Measurements from ENCODE around the gene TASP1.
"Not testable (repeated sequence)": the region's sequence is repeated elsewhere in the genome, so short reads cannot be mapped to it uniquely, and the experiment has no call there.

Gene TASP1

GRCh38 chr20:13638496-13639149, at the start of gene TASP1:
Gene TASP1 (minus strand): TSS chr20:13638932. CDS start chr20:13630078, 8,854 bp downstream.
- DNase-seq, result peak; percentile 92

DNA sequence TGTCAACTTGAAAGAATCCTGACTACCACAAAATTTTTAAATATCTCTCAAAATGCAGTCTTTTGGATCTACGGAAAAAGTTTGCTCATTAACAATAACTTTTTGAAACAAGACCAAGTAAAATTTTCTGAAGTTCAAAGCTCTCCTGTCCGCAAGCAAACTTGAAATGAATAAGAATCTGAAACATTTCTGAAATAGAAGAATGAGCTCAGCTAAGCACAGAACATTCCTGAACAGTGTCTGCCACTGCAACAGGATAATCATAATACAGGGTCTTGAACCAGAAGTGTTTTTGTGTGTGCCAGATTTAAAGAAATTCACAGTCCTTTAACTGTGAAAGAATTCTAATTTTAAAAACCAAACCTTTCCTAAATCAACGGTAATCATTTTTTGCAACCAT, 49.1 kb upstream of the TASP1 start:
- DNase-seq, result no peak

DNA sequence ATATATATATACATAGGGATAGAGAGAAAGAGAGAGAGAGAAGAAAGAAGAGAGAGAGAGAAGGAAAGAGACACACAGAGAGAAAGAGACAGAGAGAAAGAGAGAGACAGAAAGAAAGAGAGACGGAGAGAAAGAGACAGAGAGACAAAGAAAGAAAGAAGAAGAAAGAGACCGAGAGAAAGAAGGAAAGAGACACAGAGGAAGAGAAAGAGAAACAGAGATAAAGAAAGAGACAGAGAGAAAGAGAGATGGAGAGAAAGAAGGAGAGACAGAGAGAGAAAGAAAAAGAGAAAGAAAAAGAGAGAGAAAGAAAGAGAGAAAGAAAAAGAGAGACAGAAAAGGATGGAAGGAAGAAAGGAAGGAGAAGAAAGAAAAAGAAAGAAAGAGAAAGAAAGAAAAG, 46.9 kb upstream of the TASP1 start:
- no peak for DNase-seq

- DNase-seq, result no peak
These were observed 46.0 kb upstream of the TASP1 start for GRCh38 chr20:13684566-13685222.

- DNase-seq, result no peak
These were observed 45.1 kb upstream of the TASP1 start for GRCh38 chr20:13683833-13684232.

DNA sequence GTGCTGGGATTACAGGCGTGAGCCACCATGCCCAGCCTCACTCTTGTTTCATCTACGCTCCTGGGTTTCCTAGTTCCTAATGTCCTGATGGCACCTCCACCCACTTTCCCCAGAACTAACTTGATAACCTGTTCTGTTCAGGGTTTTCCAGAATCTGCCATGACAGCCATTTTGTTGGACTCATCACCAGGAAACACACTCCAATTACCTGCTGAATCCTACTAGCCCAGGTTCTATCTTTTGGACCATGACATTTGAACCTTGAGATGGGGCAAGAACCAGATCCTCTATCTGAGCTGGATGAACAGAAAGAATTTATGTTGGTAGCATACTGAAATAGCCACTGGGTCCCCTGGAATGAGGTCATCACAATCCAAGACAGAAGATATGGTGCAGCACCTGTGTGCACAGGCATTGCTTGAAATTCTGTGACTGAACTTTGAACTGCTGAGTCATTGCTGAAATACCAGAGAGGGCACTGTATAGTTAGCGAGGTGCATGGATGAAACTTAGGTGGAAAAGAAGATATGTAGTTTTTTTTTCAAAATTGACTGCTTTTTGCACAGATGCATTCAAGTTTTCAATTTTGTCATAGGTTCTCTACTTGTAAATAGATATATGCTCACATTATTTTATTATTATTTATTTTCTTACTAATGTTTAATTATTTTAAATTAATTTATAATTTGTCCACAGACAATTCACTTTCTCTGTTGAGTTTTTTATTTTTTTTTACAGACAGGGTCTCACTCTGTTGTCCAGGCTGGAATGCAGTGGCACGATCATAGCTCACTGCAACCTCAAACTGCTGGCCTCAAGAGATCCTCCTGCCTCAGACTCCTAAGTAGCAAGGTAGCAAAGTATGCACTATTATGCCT, 42.8 kb upstream of the TASP1 start:
- no peak for DNase-seq

GRCh38 chr20:13678944-13679343, 40.2 kb upstream of the TASP1 start:
- no peak for DNase-seq

DNA sequence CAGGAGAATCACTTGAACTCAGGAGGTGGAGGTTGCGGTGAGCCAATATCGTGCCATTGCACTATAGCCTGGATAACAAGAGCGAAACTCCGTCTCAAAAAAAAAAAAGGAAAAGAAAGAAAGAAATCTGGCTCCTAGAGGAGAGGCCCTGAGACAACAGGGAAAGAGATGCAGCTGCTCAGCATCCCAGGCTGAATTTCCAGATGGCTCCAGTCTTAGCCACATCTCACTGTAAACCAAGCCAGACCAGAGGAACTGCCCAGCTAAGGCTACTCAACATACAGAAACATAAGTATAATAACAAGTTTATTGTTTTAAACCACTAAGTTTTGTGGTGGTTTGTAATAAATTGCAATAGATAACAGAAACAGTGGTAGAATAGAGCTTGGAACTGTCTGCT, 38.5 kb upstream of the TASP1 start:
- DNase-seq, result no peak

- no peak for DNase-seq
These were observed 38.0 kb upstream of the TASP1 start for GRCh38 chr20:13676682-13677081.

DNA sequence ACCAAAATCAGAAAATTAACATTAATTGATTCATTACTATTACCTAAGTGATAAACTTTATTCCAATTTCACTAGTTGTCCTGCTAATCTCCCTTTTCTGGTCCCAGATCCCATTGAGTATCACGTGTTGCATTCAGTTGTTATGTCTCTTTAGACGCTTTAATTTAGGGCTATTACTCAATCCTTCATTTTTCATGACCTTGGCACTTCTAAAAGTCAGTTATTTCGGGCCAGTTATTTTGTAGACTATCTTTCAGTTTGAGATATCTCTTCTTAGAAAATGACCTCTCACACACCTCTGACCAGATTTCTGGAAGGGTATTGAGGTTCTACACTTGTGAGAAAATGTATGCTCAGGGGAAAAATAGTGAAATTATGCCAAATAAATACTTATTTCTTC, 34.0 kb upstream of the TASP1 start:
- no peak for DNase-seq

GRCh38 chr20:13671916-13672378, 33.2 kb upstream of the TASP1 start:
- peak; percentile 90 for DNase-seq

DNA sequence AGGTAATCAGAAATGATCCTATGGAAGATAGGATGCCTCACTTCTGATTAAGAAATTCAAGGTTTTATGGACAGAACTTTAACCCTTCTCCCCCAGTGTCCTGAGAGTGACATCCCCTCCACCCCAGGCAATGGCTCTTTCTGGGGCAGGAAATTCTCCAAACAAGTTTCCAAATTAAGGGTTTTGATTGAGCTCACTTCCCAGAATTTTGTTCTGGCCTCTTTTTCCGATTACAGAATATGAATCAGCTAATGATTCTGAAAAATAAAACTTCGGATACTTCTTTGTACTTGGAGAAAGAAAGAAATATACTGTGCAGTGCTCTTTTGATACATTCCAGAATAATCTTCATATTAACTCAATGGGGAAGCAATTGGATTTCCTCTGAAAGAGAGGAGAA, 32.8 kb upstream of the TASP1 start:
- no peak for DNase-seq

DNA sequence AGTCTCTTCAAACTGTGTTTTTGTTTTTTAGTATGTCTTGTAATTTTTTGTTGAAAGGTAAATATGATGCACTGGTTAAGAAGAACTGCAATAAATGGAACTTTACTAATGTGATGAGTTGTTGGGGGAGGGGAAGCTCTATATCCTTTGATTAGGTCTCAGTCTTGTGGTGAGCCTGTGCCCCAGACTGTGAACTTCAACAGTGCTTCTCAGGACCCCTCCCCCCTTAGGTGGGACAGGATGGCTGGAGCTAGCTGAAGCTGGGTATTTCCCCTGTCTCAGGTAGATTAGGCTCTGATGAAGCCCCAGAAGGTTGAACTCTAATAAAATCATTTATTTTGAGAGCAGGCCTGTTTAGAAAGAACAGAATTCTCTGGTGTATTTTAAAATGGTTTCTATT, 31.4 kb upstream of the TASP1 start:
- no peak for DNase-seq

DNA sequence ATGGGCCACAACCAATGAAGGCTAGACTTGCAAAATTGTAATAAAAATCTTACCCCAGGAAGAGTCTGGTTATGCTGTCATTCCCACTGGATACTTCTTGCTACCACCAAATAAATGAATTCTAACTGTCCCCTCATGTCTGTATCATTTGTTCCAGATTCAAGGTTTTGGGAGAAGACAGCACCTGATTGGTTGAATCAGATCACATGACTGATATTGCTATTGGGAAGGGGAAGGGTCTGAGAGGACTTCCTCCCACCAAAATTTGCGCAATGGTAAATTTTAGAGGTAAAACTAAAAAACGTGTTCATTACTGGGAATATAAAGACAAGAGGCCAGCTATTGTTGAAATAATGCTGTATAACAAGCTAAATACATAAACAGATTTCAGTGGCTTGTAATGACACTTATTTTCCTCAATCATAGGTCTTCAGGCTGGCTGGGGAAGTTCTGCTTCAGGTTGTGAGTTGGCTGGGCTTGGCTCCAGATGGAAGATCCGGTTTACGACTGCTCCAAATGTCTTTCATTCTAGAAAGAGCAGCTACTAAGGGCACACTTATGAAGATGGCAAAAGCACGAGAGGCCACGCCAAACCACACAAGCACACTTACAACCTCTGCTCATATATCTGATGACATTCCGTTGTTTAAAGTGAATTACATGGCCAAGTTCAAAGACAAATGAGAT, 27.1 kb upstream of the TASP1 start:
- DNase-seq, result no peak

DNA sequence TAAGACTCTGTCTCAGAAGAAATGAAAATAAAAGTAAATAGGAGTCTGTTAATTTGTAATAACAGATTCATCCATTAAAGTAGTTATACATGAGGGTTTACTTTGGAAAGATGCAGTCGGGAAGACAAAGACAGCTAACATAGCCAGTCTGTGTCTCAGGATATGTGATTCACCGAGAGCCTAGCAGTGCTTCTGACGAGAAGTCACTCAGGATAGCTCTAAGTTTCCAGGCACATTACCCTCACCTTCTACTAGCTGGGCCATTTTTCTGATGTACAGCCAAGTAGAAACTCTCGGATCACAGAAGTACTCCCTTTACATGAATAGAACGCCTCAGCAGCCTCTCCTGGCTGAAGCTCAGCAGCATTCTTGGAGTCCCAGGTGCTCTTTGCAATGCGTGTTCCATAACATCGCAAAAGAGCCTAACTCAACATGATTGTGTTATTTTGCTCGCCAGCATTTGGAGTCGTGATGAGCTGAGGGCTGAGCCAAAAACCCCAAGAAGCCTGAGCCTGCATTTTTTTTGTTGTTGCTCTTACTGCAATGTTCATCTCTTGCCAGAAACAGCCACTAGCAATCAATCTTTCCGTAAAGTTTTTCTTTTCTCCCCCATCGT, 22.4 kb upstream of the TASP1 start:
- peak; percentile 61 for DNase-seq

- no peak for DNase-seq
These were observed 20.6 kb upstream of the TASP1 start for GRCh38 chr20:13659288-13659687.

GRCh38 chr20:13658060-13658459, 19.3 kb upstream of the TASP1 start:
- not testable (repeated sequence) for DNase-seq

GRCh38 chr20:13656721-13657368, 18.1 kb upstream of the TASP1 start:
- no peak for DNase-seq

- DNase-seq, result no peak
These were observed 15.8 kb upstream of the TASP1 start for GRCh38 chr20:13654463-13655023.

DNA sequence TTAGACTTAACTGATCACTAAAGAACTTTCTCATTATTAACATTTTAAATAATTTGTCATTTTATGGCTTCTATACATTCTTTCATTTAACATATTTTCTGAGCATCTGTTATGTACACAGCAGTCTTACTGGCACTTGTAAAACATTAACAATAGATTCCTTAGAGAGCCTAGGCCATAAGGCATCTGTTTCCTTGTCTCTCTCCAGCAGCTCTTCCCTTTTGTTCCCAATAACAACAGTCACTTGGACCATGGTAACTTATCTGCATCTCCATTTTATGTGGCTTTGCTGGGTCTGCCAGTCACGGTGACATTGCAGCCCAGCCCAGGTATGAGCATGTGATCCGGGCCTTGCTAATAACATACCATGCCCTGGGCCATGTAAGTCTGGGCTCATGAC, 11.7 kb upstream of the TASP1 start:
- no peak for DNase-seq

DNA sequence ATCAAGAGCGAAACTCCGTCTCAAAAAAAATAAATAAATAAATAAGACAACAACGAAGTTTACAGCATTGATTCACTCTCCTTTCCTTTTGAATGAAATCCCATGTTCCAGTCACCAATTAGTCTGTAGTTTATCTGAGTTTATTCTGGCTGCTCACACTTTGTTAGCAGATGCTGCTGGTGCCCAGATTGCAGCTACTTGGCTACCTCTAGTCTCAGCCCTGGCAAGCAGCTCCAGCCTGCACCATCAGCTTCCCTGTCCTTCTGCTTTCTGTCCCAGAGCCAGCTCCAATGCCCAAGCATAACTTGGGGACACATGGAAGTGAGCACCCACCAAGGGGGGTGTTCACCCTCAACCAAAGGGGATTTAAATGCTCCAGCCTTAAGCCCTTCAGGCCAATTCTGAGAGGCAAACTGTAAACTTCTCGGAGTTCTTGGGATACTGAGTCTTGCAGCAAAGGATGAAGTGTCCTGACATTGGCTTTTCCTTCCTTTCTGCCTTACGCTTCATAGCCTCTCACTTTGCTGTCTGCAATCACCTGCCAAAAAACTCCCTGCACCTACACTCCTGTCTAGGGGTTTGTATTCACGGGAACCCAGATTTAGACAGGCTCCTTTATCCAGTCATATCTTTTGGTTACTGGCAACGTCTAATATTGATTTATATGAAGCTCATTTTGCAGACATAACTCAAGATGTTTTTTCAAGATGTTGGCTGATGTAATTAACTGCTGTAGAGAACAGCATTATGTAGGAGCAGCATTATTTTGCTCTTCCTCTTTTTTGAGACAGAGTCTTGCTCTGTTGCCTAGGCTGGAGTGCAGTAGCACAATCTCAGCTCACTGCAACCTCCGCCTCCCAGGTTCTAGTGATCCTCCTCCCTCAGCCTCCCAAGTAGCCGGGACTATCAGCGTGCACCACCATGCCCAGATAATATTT, 9.8 kb upstream of the TASP1 start:
- DNase-seq, result no peak

Data from fibroblast of upper back skin (primary cell).